Urinary bladder (tissue), 4 donors: ENCODE results near the gene NCOR1. TPM values are rescaled to one million over a fixed set of nuclear protein-coding genes. Genes with fewer than 3 reads are reported as not detected.
"Not testable (repeated sequence)": the region's sequence is repeated elsewhere in the genome, so short reads cannot be mapped to it uniquely, and the experiment has no call there.

Experiments used
- DNase-seq: peaks from one replicate; pipeline ENCODE4 v3.0.0-alpha.2; 2015; ENCODE audit errors: extremely low spot score
- H3K27ac ChIP-seq: one replicate; pipeline ENCODE4 v1.5.1; 2013; ENCODE audit warnings: low read depth, mild to moderate bottlenecking, moderate library complexity
- H3K36me3 ChIP-seq: one replicate; pipeline ENCODE4 v1.6.1; 2013; ENCODE audit warnings: mild to moderate bottlenecking, moderate library complexity; ENCODE audit not compliant: insufficient read depth
- H3K4me1 ChIP-seq: one replicate; pipeline ENCODE4 v1.6.1; 2013; ENCODE audit warnings: mild to moderate bottlenecking, moderate library complexity; ENCODE audit not compliant: insufficient read depth
- H3K4me3 ChIP-seq: one replicate; pipeline ENCODE4 v1.5.1; 2013; ENCODE audit warnings: low read depth, low read length
- WGBS: extraction: QIAGEN DNeasy Blood & Tissue Kit; methylation state at CpG from one replicate; pipeline ENCODE4 v1.1.7; 2013; 5-methylcytosine and 5-hydroxymethylcytosine counted together
- polyA plus RNA-seq: library from polyadenylated mRNA; stranded (reverse); fragments of 200-250 nt; gene quantifications from one replicate; pipeline ENCODE4 v1.2.3, GENCODE V29; 2013
- total RNA-seq: library from RNA; depleted of rRNA; stranded (reverse); fragments of >200 nt; gene quantifications from one replicate; pipeline ENCODE4 v1.2.3, GENCODE V29; 2014
- donor health status: healthy with polysubstance abuse.
- donor health status: healthy.

The NCOR1 gene
- total and polyA plus RNA-seq, 2 donors: 45.5 to 128 TPM

- not testable (repeated sequence) for H3K4me1 ChIP-seq, DNase-seq, H3K27ac ChIP-seq, H3K4me3 ChIP-seq, H3K36me3 ChIP-seq
- WGBS: 88% methylated on average over 13 of the region's 13 CpGs
Observed at GRCh38 chr17:16201693-16202131, 13.6 kb downstream of the NCOR1 start.

- Histone ChIP-seq H3K36me3 (no peaks in the 10 kb centered on the region), H3K27ac (no peak overlapping the region), H3K4me1 (no peaks in the 10 kb centered on the region), H3K4me3 (no peak overlapping the region)
- WGBS: 42% methylated on average over 6 of the region's 6 CpGs
- DNase-seq: no peak
Observed at GRCh38 chr17:16199093-16199492, 16.2 kb downstream of the NCOR1 start.

GRCh38 chr17:16197276-16197675 lies 18.1 kb downstream of the NCOR1 start:
- H3K4me1 ChIP-seq: no peaks in the 10 kb centered on the region
- no peak for DNase-seq
- H3K27ac ChIP-seq: no peak overlapping the region
- H3K36me3 ChIP-seq: no peaks in the 10 kb centered on the region
- no peak overlapping the region for H3K4me3 ChIP-seq
- WGBS: 100% methylated on average over 1 of the region's 1 CpG

- H3K4me1 ChIP-seq, H3K4me3 ChIP-seq, H3K27ac ChIP-seq, DNase-seq, H3K36me3 ChIP-seq: not testable (repeated sequence)
- WGBS: 63% methylated on average over 2 of the region's 2 CpGs
Observed at GRCh38 chr17:16194307-16194835, 21.0 kb downstream of the NCOR1 start.

- 86% methylated on average over 3 of the region's 3 CpGs for WGBS
- peaks cover 3% of the 10 kb centered on the region for H3K36me3 ChIP-seq
- H3K4me1 ChIP-seq: no peaks in the 10 kb centered on the region
- no peak for DNase-seq
- no peak overlapping the region for H3K4me3 ChIP-seq
- no peak overlapping the region for H3K27ac ChIP-seq
Observed at GRCh38 chr17:16191604-16192003, 23.7 kb downstream of the NCOR1 start.

GRCh38 chr17:16190703-16191360 lies 24.5 kb downstream of the NCOR1 start:
- no peak for DNase-seq
- Histone ChIP-seq H3K27ac (no peak overlapping the region), H3K4me3 (no peak overlapping the region), H3K36me3 (peaks cover 3% of the 10 kb centered on the region), H3K4me1 (no peaks in the 10 kb centered on the region)
- 82% methylated on average over 4 of the region's 4 CpGs for WGBS

- DNase-seq: no peak
- H3K4me3 ChIP-seq: no peak overlapping the region
- H3K27ac ChIP-seq: no peak overlapping the region
- WGBS: 71% methylated on average over 3 of the region's 3 CpGs
- H3K4me1 ChIP-seq: no peaks in the 10 kb centered on the region
- peaks cover 3% of the 10 kb centered on the region for H3K36me3 ChIP-seq
Observed at GRCh38 chr17:16189791-16190348, 25.5 kb downstream of the NCOR1 start.

- 86% methylated on average over 5 of the region's 5 CpGs for WGBS
- Histone ChIP-seq H3K4me1 (no peaks in the 10 kb centered on the region), H3K27ac (no peak overlapping the region), H3K36me3 (peaks cover 3% of the 10 kb centered on the region), H3K4me3 (no peak overlapping the region)
- no peak for DNase-seq
Observed at GRCh38 chr17:16187642-16188041, 27.7 kb downstream of the NCOR1 start.

GRCh38 chr17:16181581-16181980 lies 33.8 kb downstream of the NCOR1 start:
- Histone ChIP-seq H3K4me3 (no peak overlapping the region), H3K36me3 (no peaks in the 10 kb centered on the region), H3K4me1 (no peaks in the 10 kb centered on the region), H3K27ac (no peak overlapping the region)
- no peak for DNase-seq
- 90% methylated on average over 1 of the region's 1 CpG for WGBS

- Histone ChIP-seq H3K27ac (no peak overlapping the region), H3K4me3 (no peak overlapping the region), H3K36me3 (no peaks in the 10 kb centered on the region), H3K4me1 (no peaks in the 10 kb centered on the region)
- no peak for DNase-seq
- WGBS: 96% methylated on average over 5 of the region's 5 CpGs
Observed at GRCh38 chr17:16178836-16179235, 36.5 kb downstream of the NCOR1 start.

- WGBS: 86% methylated on average over 7 of the region's 7 CpGs
- no peak overlapping the region for H3K4me3 ChIP-seq
- no peak for DNase-seq
- H3K4me1 ChIP-seq: no peaks in the 10 kb centered on the region
- H3K36me3 ChIP-seq: no peaks in the 10 kb centered on the region
- H3K27ac ChIP-seq: no peak overlapping the region
Observed at GRCh38 chr17:16171613-16172012, 43.7 kb downstream of the NCOR1 start.

GRCh38 chr17:16166766-16167165 lies 48.6 kb downstream of the NCOR1 start:
- WGBS: 97% methylated on average over 4 of the region's 4 CpGs
- not testable (repeated sequence) for H3K36me3 ChIP-seq, H3K4me3 ChIP-seq, DNase-seq, H3K27ac ChIP-seq, H3K4me1 ChIP-seq

- Histone ChIP-seq H3K36me3 (no peaks in the 10 kb centered on the region), H3K4me1 (no peaks in the 10 kb centered on the region), H3K4me3 (no peak overlapping the region), H3K27ac (no peak overlapping the region)
- WGBS: 66% methylated on average over 3 of the region's 3 CpGs
- DNase-seq: no peak
Observed at GRCh38 chr17:16158714-16159113, 56.6 kb downstream of the NCOR1 start.

GRCh38 chr17:16155536-16155935 lies 59.8 kb downstream of the NCOR1 start:
- Histone ChIP-seq H3K4me1 (no peaks in the 10 kb centered on the region), H3K36me3 (peaks cover 2% of the 10 kb centered on the region), H3K4me3 (no peak overlapping the region), H3K27ac (no peak overlapping the region)
- no peak for DNase-seq
- 35% methylated on average over 2 of the region's 2 CpGs for WGBS
